HG03135 (cell line): ENCODE results near the gene WRAP53.

Source experiments
- ATAC-seq: cut with Tn5 transposase; IDR thresholded peaks from one replicate; pipeline ENCODE4 v1.9.1; 2021; ENCODE audit warnings: mild to moderate bottlenecking, moderate library complexity; ENCODE audit not compliant: unreplicated experiment

The WRAP53 gene

GRCh38 chr17:7740481-7741001 lies 52.3 kb downstream of the WRAP53 start:
- no peak for ATAC-seq

- ATAC-seq: no peak
Observed at GRCh38 chr17:7742729-7743128, 54.5 kb downstream of the WRAP53 start.

GRCh38 chr17:7744416-7744815 lies 56.1 kb downstream of the WRAP53 start:
- no peak for ATAC-seq

DNA sequence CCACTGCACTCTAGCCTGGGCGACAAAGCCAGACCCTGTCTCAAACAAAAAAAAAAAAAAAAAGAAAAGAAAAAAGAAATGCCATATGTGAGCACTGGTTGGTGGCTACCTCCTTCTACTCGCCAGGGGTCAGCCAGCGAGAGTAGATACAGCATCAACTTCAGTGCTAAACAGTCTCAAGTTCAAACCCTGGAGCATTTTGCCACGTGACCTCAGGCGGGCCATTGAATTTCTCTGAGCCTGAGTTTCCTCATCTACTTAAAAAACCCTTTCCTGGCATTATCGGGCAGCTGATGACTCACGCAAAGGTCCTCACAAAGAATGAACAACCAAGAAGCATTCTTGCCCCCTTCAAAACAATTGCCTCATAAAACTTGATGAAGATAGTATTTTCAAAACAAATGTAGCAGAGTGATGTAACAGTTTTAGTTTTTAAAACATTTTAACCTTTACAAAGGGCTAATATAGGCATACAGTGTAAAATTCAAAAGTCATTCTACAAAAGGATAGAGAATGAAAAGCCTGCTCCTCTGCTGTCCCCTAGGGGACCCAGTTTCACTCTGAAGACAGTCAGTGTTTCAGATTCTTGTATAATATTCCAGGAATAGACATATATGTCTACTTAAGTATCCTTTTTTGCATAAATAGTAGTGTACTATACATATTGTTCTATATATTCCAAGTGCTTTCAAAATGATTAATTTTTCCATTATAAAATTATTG lies 57.6 kb downstream of the WRAP53 start:
- no peak for ATAC-seq

- ATAC-seq: no peak
Observed at GRCh38 chr17:7747635-7748071, 59.4 kb downstream of the WRAP53 start.

GRCh38 chr17:7748076-7748775 lies 59.9 kb downstream of the WRAP53 start:
- ATAC-seq: no peak

DNA sequence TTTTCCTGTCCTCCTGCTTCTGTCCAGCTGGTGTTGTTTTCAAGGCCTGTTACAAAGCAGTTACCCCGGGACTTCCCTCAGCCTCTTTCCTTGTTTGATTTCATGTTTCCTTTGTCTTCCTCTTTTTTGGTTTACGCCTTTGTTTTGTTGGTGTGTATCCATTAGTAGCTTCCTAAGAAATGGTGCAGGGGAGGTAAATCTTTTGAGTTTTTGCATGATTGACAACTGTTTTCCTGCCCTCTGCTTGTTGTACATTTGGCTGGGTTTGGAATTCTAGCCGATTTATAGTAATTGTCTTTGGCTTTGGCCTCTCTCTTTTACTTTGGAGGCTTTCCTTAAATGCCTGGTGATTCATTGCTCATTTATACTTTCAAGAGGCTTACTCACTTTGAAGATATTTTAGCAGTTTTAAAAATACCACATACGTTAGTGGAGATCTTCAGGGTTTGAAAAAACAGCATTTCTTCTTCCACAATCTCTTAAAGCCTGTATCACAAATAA lies 62.1 kb downstream of the WRAP53 start:
- no peak for ATAC-seq
